Keratinocyte (primary cell): Measurements from ENCODE around the gene TENT4B. TPM values are rescaled to one million over a fixed set of nuclear protein-coding genes. Genes with fewer than 3 reads are reported as not detected.

Source experiments
- DNase-seq: peaks from one replicate; pipeline ENCODE4 v3.0.0-alpha.2; 2011; ENCODE audit warnings: low read depth, missing footprints, low spot score
- FAIRE-seq: peaks from 2 replicates; lab custom pipeline; 2011; peaks lifted over from hg19 to GRCh38; lab: Jason Lieb, UNC
- H2AFZ ChIP-seq: 2 replicates; pipeline ENCODE4 v1.6.0; 2012; ENCODE audit warnings: low read length, control low read depth, inconsistent platforms; ENCODE audit not compliant: control insufficient read depth
- H3K27ac ChIP-seq: 2 replicates; pipeline ENCODE4 v1.5.1; 2011; ENCODE audit warnings: low read length; ENCODE audit not compliant: control insufficient read depth, insufficient read depth
- H3K27me3 ChIP-seq: 3 replicates; pipeline ENCODE4 v1.6.0; 2011; ENCODE audit warnings: low read length; ENCODE audit not compliant: control insufficient read depth, insufficient read depth; ENCODE audit errors: extremely low read depth
- H3K36me3 ChIP-seq, 2 experiments: 2 replicates in 1 of 2; 3 replicates in 1 of 2; pipeline ENCODE4 v1.5.1; 2011; ENCODE audit warnings: low read length in 2 of 2, mild to moderate bottlenecking in 1 of 2; ENCODE audit not compliant: control insufficient read depth in 2 of 2, insufficient read depth in 2 of 2; ENCODE audit errors: extremely low read depth in 1 of 2
- H3K4me1 ChIP-seq: 3 replicates; pipeline ENCODE4 v1.5.1; 2011; ENCODE audit warnings: low read length; ENCODE audit not compliant: control insufficient read depth, insufficient read depth; ENCODE audit errors: extremely low read depth
- H3K4me2 ChIP-seq: 3 replicates; pipeline ENCODE4 v1.6.0; 2011; ENCODE audit warnings: low read depth, low read length; ENCODE audit not compliant: control insufficient read depth, insufficient read depth; ENCODE audit errors: extremely low read depth
- H3K4me3 ChIP-seq, 3 experiments: fragments of 200-600 bp in 1 of 3; sonication (generic) in 1 of 3; 2 replicates in 2 of 3; 3 replicates in 1 of 3; pipeline ENCODE4 v1.5.1; 2011 to 2016; ENCODE audit warnings: low read length in 3 of 3, mild to moderate bottlenecking in 3 of 3, control low read depth in 2 of 3, inconsistent platforms in 1 of 3, low read depth in 1 of 3, mixed read lengths in 1 of 3, mixed run types in 1 of 3, moderate library complexity in 1 of 3; ENCODE audit not compliant: control insufficient read depth in 2 of 3, insufficient read depth in 2 of 3; ENCODE audit errors: extremely low read depth in 1 of 3
- H3K79me2 ChIP-seq: 2 replicates; pipeline ENCODE4 v1.6.0; 2012; ENCODE audit warnings: low read length; ENCODE audit not compliant: control insufficient read depth, insufficient read depth
- H3K9ac ChIP-seq: 3 replicates; pipeline ENCODE4 v1.6.0; 2011; ENCODE audit warnings: low read length; ENCODE audit not compliant: control insufficient read depth, insufficient read depth; ENCODE audit errors: extremely low read depth
- H3K9me1 ChIP-seq: 3 replicates; pipeline ENCODE4 v1.6.0; 2011; ENCODE audit warnings: low read length; ENCODE audit not compliant: control insufficient read depth, insufficient read depth; ENCODE audit errors: extremely low read depth
- H3K9me3 ChIP-seq: 2 replicates; pipeline ENCODE4 v1.5.1; 2012; ENCODE audit warnings: low read depth, low read length; ENCODE audit not compliant: control insufficient read depth
- H4K20me1 ChIP-seq: 3 replicates; pipeline ENCODE4 v1.6.0; 2011; ENCODE audit warnings: low read length; ENCODE audit not compliant: control insufficient read depth, insufficient read depth; ENCODE audit errors: extremely low read depth
- CTCF ChIP-seq, 3 experiments: IDR thresholded peaks in 1 of 3; conservative IDR thresholded peaks in 1 of 3; optimal IDR thresholded peaks in 1 of 3; 2 replicates in 2 of 3; 3 replicates in 1 of 3; pipeline versions ENCODE3 to v1.5.1; 2011; ENCODE audit warnings: low read length in 3 of 3, mild to moderate bottlenecking in 3 of 3, moderate library complexity in 2 of 3, control low read depth in 1 of 3, inconsistent platforms in 1 of 3; ENCODE audit not compliant: insufficient read depth in 2 of 3; ENCODE audit errors: extremely low read depth in 1 of 3
- EZH2 ChIP-seq: IDR thresholded peaks from one replicate; pipeline ENCODE4 v1.6.1; 2012; ENCODE audit warnings: inconsistent platforms, mild to moderate bottlenecking, low read length, moderate library complexity
- dilution Hi-C: fragments of 300-500 bp; cut with MboI; formaldehyde crosslinking; loops from one replicate; pipeline ENCODE4 v1.7.0; 2020; ENCODE audit warnings: low sequenced_read_pairs; ENCODE audit not compliant: extremely low pct_ligation_motif_present
- polyA plus RNA-seq, 5 experiments: library from polyadenylated mRNA; depleted of rRNA in 3 of 5; stranded (reverse) in 3 of 5; stranded (forward) in 1 of 5; unstranded in 1 of 5; fragments of >200 nt; gene quantifications; 1 replicate in 1 of 5; 2 replicates in 3 of 5; 3 replicates in 1 of 5; pipeline versions ENCODE4 v1.2.1 to v1.2.3, GENCODE V29; 2011 to 2012; ENCODE audit warnings: missing spikeins in 2 of 5, low read depth in 1 of 5, low replicate concordance in 1 of 5

Gene TENT4B
- polyA plus RNA-seq, 1 donor (not counting 4 experiments of a cell fraction or from before 2014, with no cell fraction given) = 14.8 TPM

GRCh38 chr16:50121278-50121677 is 31.8 kb upstream of the TENT4B start:
- dilution Hi-C loops = no loop called here
- FAIRE-seq = no peak

GRCh38 chr16:50121721-50122445 is 31.2 kb upstream of the TENT4B start:
- Histone ChIP-seq H3K4me2 (no peak overlapping the region), H3K4me1 (no peaks in the 10 kb centered on the region), H3K27ac (no peak overlapping the region), H3K9me3 (no peaks in the 10 kb centered on the region), H4K20me1 (no peaks in the 10 kb centered on the region), H3K4me3 (no peak overlapping the region), H2AFZ (no peak overlapping the region), H3K79me2 (no peaks in the 10 kb centered on the region), H3K36me3 (no peaks in the 10 kb centered on the region), H3K27me3 (no peaks in the 10 kb centered on the region), H3K9ac (no peak overlapping the region), H3K9me1 (no peaks in the 10 kb centered on the region)
- no peak for TF ChIP-seq CTCF (optimal IDR thresholded peaks at IDR 0.05 in 1 of 3, IDR thresholded peaks at IDR 0.05 in 1 of 3, conservative IDR thresholded peaks at IDR 0.05 in 1 of 3; ENCODE audit: extremely low read depth in 1 of 3, insufficient read depth in 2 of 3, low read length in 3 of 3)
- no peak for TF ChIP-seq EZH2
- FAIRE-seq (no peak), DNase-seq (no peak)
- dilution Hi-C loops = no loop called here

More at GRCh38 chr16:50121278-50121677, 31.8 kb upstream of the TENT4B start:
- TF ChIP-seq EZH2 = no peak
- TF ChIP-seq CTCF (optimal IDR thresholded peaks at IDR 0.05 in 1 of 3, IDR thresholded peaks at IDR 0.05 in 1 of 3, conservative IDR thresholded peaks at IDR 0.05 in 1 of 3; ENCODE audit: extremely low read depth in 1 of 3, insufficient read depth in 2 of 3, low read length in 3 of 3) = no peak
- Histone ChIP-seq H3K79me2 (no peaks in the 10 kb centered on the region), H3K9me1 (no peaks in the 10 kb centered on the region), H2AFZ (no peak overlapping the region), H4K20me1 (no peaks in the 10 kb centered on the region), H3K4me3 (no peak overlapping the region), H3K9me3 (no peaks in the 10 kb centered on the region), H3K9ac (no peak overlapping the region), H3K27me3 (no peaks in the 10 kb centered on the region), H3K27ac (no peak overlapping the region), H3K4me2 (no peak overlapping the region), H3K4me1 (no peaks in the 10 kb centered on the region), H3K36me3 (no peaks in the 10 kb centered on the region)
- no peak for DNase-seq
